Measurements from ENCODE around the gene PPP1R7. TPM values are rescaled to one million over a fixed set of nuclear protein-coding genes. Genes with fewer than 3 reads are reported as not detected.

The PPP1R7 gene
- total and polyA plus RNA-seq, 7 donors: 44.0 to 108 (median 72.5) TPM

DNA sequence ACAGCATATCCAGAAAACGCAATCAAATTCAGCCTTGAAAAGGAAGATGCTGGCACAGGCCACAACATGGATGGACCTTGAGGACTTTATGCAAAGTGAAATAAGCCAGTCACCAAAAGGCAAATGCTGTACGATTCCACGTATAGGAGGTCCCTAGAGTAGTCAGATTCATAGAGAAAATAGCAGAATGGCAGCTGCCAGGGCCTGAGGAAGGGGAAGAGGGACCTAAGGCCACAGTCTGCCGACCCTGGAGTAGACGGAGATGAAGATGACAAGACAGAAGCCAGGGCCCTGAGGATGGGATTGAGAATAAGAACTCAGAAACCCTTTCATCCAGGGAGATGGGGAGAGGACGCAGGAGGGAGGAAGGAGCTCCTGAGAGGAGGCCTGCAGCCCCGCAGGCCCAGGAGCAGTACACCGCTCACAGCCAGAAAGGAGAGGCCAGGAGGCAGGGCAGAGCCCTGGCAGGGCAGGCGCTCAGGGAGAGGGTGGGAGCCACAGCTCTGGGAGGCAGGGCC lies 40.1 kb upstream of the PPP1R7 start:
- no peak for TF ChIP-seq CTCF (IDR thresholded peaks at IDR 0.05)
- no peaks in the 10 kb centered on the region for H3K36me3 ChIP-seq (ENCODE audit: insufficient read depth in 1 of 2, low read depth in 1 of 2)
- ATAC-seq: no peak
- intact Hi-C loops (cut with DNase I): no loop called here
- no peaks in the 10 kb centered on the region for H3K9me3 ChIP-seq
- 87 to 99% (median 94%) methylated on average over 9 of the region's 9 CpGs for WGBS, 3 donors
- H3K27ac ChIP-seq: no peak overlapping the region
- no peaks in the 10 kb centered on the region for H3K27me3 ChIP-seq (ENCODE audit: insufficient read depth in 3 of 3, low read length in 2 of 3)
- H3K4me3 ChIP-seq: no peak overlapping the region
- no peak for DNase-seq
- H3K4me1 ChIP-seq: no peaks in the 10 kb centered on the region

DNA sequence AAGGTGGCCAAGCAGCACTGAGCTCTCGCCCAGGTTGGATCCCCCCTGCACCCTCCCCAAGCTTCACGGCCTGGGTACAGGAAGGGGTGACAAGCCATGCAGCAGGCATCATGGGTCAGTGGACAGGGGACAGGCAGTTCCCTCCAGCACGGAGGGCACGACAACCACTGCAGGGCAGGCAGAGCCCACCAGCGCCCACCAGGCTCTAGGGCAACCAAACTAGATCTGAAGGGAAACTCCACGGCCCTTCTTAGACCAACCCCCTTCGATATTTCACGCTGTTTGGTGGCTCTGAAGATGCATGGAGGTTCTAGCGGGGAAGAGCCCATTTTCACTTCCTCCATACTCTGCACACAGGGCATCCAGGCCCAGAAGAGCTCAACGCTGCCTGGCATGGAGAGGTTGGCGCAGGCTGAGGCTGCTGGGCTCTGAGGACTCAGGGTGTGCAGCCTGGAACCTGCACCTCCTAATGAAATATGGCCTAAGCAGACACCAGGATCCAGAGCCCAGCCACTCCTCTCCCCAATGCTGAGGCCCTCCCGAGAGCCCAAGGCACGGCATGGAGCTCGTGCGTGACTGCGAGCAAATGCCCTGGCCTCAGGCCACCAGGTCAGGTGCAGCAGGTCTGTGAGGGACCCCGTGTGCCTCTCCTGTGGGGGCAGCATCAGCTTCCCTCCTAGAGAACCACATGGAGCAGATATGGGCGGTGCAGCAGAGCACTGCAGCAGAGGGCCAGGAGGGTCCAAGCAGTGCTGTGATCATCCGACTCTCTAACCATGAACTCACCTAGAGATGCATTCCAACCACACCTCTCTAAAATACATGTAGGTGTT lies 39.4 kb upstream of the PPP1R7 start:
- ATAC-seq: no peak
- intact Hi-C loops (cut with DNase I): no loop called here

GRCh38 chr2:241111440-241111805 lies 38.8 kb upstream of the PPP1R7 start:
- H3K4me3 ChIP-seq: no peak overlapping the region
- intact Hi-C loops (cut with DNase I): no loop called here
- H3K27ac ChIP-seq: no peak overlapping the region
- ATAC-seq (no peak), DNase-seq (no peak)
- TF ChIP-seq CTCF (IDR thresholded peaks at IDR 0.05): no peak
- no peaks in the 10 kb centered on the region for H3K27me3 ChIP-seq (ENCODE audit: insufficient read depth in 3 of 3, low read length in 2 of 3)
- no peaks in the 10 kb centered on the region for H3K4me1 ChIP-seq
- no peaks in the 10 kb centered on the region for H3K9me3 ChIP-seq
- H3K36me3 ChIP-seq (ENCODE audit: insufficient read depth in 1 of 2, low read depth in 1 of 2): no peaks in the 10 kb centered on the region
- WGBS, 3 donors: 78 to 88% (median 87%) methylated on average over 9 of the region's 9 CpGs

More for the DNA sequence above, 39.4 kb upstream of the PPP1R7 start:
- no peak overlapping the region for H3K27ac ChIP-seq
- no peak for TF ChIP-seq CTCF (IDR thresholded peaks at IDR 0.05)
- no peaks in the 10 kb centered on the region for H3K36me3 ChIP-seq (ENCODE audit: insufficient read depth in 1 of 2, low read depth in 1 of 2)
- WGBS, 3 donors: 89 to 94% (median 92%) methylated on average over 17 to 19 of the region's 19 CpGs
- no peak for DNase-seq
- H3K9me3 ChIP-seq: no peaks in the 10 kb centered on the region
- H3K4me1 ChIP-seq: no peaks in the 10 kb centered on the region
- no peak overlapping the region for H3K4me3 ChIP-seq
- H3K27me3 ChIP-seq (ENCODE audit: insufficient read depth in 3 of 3, low read length in 2 of 3): no peaks in the 10 kb centered on the region

- H3K4me1 ChIP-seq: no peaks in the 10 kb centered on the region
- DNase-seq (no peak), ATAC-seq (no peak)
- H3K27ac ChIP-seq: no peak overlapping the region
- no peak for TF ChIP-seq CTCF (IDR thresholded peaks at IDR 0.05)
- no peak overlapping the region for H3K4me3 ChIP-seq
- H3K9me3 ChIP-seq: no peaks in the 10 kb centered on the region
- H3K27me3 ChIP-seq (ENCODE audit: insufficient read depth in 3 of 3, low read length in 2 of 3): no peaks in the 10 kb centered on the region
- 91 to 96% (median 93%) methylated on average over 17 of the region's 17 CpGs for WGBS, 3 donors
- intact Hi-C loops (cut with DNase I): no loop called here
- no peaks in the 10 kb centered on the region for H3K36me3 ChIP-seq (ENCODE audit: insufficient read depth in 1 of 2, low read depth in 1 of 2)
These were observed 38.2 kb upstream of the PPP1R7 start for GRCh38 chr2:241112046-241112445.

All from psoas muscle (tissue), 8 donors.